ENCODE measurements around the gene KLHL1. TPM values are rescaled to one million over a fixed set of nuclear protein-coding genes. Genes with fewer than 3 reads are reported as not detected.

Gene KLHL1
- polyA plus RNA-seq, 1 donor from 2014 or later = 15.5 TPM

DNA sequence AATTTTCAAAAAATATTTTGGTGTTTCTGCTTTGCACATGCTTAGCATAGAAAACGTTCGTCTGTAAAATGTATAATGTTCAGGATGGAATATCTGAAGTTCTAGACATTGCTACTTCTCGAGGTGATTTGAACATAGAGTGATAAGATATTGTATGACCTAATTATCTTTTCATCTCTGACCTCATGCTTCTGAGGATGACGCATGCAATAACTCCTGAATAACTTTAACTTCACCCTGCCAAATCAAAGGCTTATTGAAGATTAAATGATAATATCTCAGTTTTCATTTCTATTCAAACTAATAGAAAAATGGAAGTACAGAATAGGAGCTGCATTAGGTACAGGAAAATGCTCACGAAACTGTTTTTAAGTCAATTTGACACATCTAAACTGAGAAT, 151.4 kb downstream of the KLHL1 start:
- no peaks in the 10 kb centered on the region for H3K27me3 ChIP-seq (ENCODE audit: insufficient read depth, low read depth, low read length)
- H3K79me2 ChIP-seq (replicated peaks; ENCODE audit: insufficient read depth, low read length) = no peaks in the 10 kb centered on the region
- no peak overlapping the region for H3K9ac ChIP-seq (ENCODE audit: low read length)
- no peak overlapping the region for H2AFZ ChIP-seq (ENCODE audit: low read depth, low read length)
- no peaks in the 10 kb centered on the region for H3K9me2 ChIP-seq (ENCODE audit: insufficient read depth, low read length)
- no peak overlapping the region for H3K4me2 ChIP-seq (ENCODE audit: low read length)
- no peak overlapping the region for H3K27ac ChIP-seq (ENCODE audit: low read length)
- H3K36me3 ChIP-seq (ENCODE audit: insufficient read depth, low read length) = no peaks in the 10 kb centered on the region
- H3F3A ChIP-seq (ENCODE audit: insufficient read depth, low read length, poor library complexity, severe bottlenecking) = no peaks in the 10 kb centered on the region
- TF ChIP-seq SMC3 (conservative IDR thresholded peaks at IDR 0.05; ENCODE audit: poor library complexity) (no peak), RAD21 (conservative IDR thresholded peaks at IDR 0.05) (no peak), EZH2 (IDR thresholded peaks at IDR 0.05; ENCODE audit: borderline replicate concordance, insufficient read depth, low read length, poor library complexity, severe bottlenecking) (no peak), TAF1 (IDR thresholded peaks at IDR 0.05; ENCODE audit: low read depth) (no peak), POLR2AphosphoS5 (IDR thresholded peaks at IDR 0.05) (no peak), MXI1 (conservative IDR thresholded peaks at IDR 0.05; ENCODE audit: poor library complexity, severe bottlenecking) (no peak), EP300 (conservative IDR thresholded peaks at IDR 0.05; ENCODE audit: poor library complexity, severe bottlenecking) (no peak)
- TF ChIP-seq, protein P1, sequence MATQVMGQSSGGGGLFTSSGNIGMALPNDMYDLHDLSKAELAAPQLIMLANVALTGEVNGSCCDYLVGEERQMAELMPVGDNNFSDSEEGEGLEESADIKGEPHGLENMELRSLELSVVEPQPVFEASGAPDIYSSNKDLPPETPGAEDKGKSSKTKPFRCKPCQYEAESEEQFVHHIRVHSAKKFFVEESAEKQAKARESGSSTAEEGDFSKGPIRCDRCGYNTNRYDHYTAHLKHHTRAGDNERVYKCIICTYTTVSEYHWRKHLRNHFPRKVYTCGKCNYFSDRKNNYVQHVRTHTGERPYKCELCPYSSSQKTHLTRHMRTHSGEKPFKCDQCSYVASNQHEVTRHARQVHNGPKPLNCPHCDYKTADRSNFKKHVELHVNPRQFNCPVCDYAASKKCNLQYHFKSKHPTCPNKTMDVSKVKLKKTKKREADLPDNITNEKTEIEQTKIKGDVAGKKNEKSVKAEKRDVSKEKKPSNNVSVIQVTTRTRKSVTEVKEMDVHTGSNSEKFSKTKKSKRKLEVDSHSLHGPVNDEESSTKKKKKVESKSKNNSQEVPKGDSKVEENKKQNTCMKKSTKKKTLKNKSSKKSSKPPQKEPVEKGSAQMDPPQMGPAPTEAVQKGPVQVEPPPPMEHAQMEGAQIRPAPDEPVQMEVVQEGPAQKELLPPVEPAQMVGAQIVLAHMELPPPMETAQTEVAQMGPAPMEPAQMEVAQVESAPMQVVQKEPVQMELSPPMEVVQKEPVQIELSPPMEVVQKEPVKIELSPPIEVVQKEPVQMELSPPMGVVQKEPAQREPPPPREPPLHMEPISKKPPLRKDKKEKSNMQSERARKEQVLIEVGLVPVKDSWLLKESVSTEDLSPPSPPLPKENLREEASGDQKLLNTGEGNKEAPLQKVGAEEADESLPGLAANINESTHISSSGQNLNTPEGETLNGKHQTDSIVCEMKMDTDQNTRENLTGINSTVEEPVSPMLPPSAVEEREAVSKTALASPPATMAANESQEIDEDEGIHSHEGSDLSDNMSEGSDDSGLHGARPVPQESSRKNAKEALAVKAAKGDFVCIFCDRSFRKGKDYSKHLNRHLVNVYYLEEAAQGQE (IDR thresholded peaks at IDR 0.05; ENCODE audit: borderline replicate concordance) = no peak
- TF ChIP-seq, protein P2, sequence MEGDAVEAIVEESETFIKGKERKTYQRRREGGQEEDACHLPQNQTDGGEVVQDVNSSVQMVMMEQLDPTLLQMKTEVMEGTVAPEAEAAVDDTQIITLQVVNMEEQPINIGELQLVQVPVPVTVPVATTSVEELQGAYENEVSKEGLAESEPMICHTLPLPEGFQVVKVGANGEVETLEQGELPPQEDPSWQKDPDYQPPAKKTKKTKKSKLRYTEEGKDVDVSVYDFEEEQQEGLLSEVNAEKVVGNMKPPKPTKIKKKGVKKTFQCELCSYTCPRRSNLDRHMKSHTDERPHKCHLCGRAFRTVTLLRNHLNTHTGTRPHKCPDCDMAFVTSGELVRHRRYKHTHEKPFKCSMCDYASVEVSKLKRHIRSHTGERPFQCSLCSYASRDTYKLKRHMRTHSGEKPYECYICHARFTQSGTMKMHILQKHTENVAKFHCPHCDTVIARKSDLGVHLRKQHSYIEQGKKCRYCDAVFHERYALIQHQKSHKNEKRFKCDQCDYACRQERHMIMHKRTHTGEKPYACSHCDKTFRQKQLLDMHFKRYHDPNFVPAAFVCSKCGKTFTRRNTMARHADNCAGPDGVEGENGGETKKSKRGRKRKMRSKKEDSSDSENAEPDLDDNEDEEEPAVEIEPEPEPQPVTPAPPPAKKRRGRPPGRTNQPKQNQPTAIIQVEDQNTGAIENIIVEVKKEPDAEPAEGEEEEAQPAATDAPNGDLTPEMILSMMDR (IDR thresholded peaks at IDR 0.05; ENCODE audit: poor library complexity, severe bottlenecking) = no peak
- no peaks in the 10 kb centered on the region for H3K9me3 ChIP-seq (ENCODE audit: low read length)
- no peak overlapping the region for H3K4me3 ChIP-seq (ENCODE audit: low read length)
- H4K20me1 ChIP-seq (ENCODE audit: insufficient read depth) = no peaks in the 10 kb centered on the region

DNA sequence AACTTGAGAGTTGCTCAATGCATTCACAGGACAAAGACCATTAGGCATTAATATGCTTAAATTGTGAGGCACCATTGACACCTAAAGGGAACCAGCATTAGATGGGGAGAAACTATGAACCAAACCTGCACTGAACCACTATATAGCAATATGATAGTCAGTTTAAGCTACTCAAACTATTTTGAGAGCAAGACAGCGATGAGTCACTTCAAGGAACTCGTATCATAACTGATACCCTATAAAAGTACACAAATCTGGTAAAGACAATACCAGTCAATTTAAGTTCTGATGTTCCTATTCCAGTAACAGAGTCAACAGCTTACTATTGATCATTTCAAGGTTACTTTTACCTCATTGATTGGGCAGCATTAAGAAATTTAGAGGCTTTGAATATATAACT, 151.9 kb downstream of the KLHL1 start:
- no peaks in the 10 kb centered on the region for H3K27me3 ChIP-seq (ENCODE audit: insufficient read depth, low read depth, low read length)
- H3K9ac ChIP-seq (ENCODE audit: low read length) = no peak overlapping the region
- no peaks in the 10 kb centered on the region for H3K36me3 ChIP-seq (ENCODE audit: insufficient read depth, low read length)
- no peaks in the 10 kb centered on the region for H3K9me3 ChIP-seq (ENCODE audit: low read length)
- TF ChIP-seq EZH2 (IDR thresholded peaks at IDR 0.05; ENCODE audit: borderline replicate concordance, insufficient read depth, low read length, poor library complexity, severe bottlenecking) (no peak), SMC3 (conservative IDR thresholded peaks at IDR 0.05; ENCODE audit: poor library complexity) (no peak), EP300 (conservative IDR thresholded peaks at IDR 0.05; ENCODE audit: poor library complexity, severe bottlenecking) (no peak), TAF1 (IDR thresholded peaks at IDR 0.05; ENCODE audit: low read depth) (no peak), MXI1 (conservative IDR thresholded peaks at IDR 0.05; ENCODE audit: poor library complexity, severe bottlenecking) (no peak), POLR2AphosphoS5 (IDR thresholded peaks at IDR 0.05) (no peak), RAD21 (conservative IDR thresholded peaks at IDR 0.05) (no peak)
- TF ChIP-seq, protein P2 (IDR thresholded peaks at IDR 0.05; ENCODE audit: poor library complexity, severe bottlenecking) = no peak
- TF ChIP-seq, protein P1 (IDR thresholded peaks at IDR 0.05; ENCODE audit: borderline replicate concordance) = no peak
- H4K20me1 ChIP-seq (ENCODE audit: insufficient read depth) = no peaks in the 10 kb centered on the region
- no peaks in the 10 kb centered on the region for H3F3A ChIP-seq (ENCODE audit: insufficient read depth, low read length, poor library complexity, severe bottlenecking)
- H3K4me3 ChIP-seq (ENCODE audit: low read length) = no peak overlapping the region
- no peak overlapping the region for H2AFZ ChIP-seq (ENCODE audit: low read depth, low read length)
- no peaks in the 10 kb centered on the region for H3K79me2 ChIP-seq (replicated peaks; ENCODE audit: insufficient read depth, low read length)
- H3K9me2 ChIP-seq (ENCODE audit: insufficient read depth, low read length) = no peaks in the 10 kb centered on the region
- no peak overlapping the region for H3K27ac ChIP-seq (ENCODE audit: low read length)
- no peak overlapping the region for H3K4me2 ChIP-seq (ENCODE audit: low read length)

Data from neural cell (in vitro differentiated cells).